ENCODE data around the gene AMPH.

DNA sequence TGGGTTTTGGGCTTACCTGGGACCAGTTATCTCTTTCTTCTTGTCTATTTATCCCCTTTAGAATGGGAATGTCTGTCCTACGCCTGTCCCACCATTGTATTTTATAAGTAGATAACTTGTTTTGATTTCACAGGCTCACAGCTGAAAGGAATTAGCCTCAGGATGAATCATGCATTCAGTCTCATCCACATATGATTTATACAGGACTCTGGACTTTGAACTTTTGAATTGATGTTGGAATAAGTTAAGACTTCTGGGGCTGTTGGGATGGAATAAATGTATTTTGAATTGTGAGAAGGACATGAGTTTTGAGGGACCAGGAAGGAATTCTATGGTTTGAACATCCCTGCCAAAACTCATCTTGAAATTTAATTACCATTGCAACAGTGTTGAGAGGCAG is 112.6 kb downstream of the AMPH start:
- TF ChIP-seq EGR1 (IDR thresholded peaks at IDR 0.05; ENCODE audit: low read depth) (no peak), SP1 (IDR thresholded peaks at IDR 0.05; ENCODE audit: low read depth) (no peak), ELF1 (IDR thresholded peaks at IDR 0.05; ENCODE audit: borderline replicate concordance, low read depth) (no peak), YY1 (IDR thresholded peaks at IDR 0.05; ENCODE audit: extremely low read depth, insufficient replicate concordance, low read depth, low read length) (no peak), POLR2AphosphoS5 (IDR thresholded peaks at IDR 0.05; ENCODE audit: low read depth, low read length) (no peak), EZH2 (IDR thresholded peaks at IDR 0.05) (no peak), ZFX (IDR thresholded peaks at IDR 0.05) (no peak)
- TF ChIP-seq, protein P1, sequence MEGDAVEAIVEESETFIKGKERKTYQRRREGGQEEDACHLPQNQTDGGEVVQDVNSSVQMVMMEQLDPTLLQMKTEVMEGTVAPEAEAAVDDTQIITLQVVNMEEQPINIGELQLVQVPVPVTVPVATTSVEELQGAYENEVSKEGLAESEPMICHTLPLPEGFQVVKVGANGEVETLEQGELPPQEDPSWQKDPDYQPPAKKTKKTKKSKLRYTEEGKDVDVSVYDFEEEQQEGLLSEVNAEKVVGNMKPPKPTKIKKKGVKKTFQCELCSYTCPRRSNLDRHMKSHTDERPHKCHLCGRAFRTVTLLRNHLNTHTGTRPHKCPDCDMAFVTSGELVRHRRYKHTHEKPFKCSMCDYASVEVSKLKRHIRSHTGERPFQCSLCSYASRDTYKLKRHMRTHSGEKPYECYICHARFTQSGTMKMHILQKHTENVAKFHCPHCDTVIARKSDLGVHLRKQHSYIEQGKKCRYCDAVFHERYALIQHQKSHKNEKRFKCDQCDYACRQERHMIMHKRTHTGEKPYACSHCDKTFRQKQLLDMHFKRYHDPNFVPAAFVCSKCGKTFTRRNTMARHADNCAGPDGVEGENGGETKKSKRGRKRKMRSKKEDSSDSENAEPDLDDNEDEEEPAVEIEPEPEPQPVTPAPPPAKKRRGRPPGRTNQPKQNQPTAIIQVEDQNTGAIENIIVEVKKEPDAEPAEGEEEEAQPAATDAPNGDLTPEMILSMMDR (IDR thresholded peaks at IDR 0.05 in 2 of 3, conservative IDR thresholded peaks at IDR 0.05 in 1 of 3; ENCODE audit: borderline replicate concordance in 1 of 3, insufficient read depth in 1 of 3, low read depth in 2 of 3, low read length in 2 of 3): no peak

Data from HCT116 (cell line).